Fibroblast of skin of left quadriceps (primary cell): ENCODE measurements around the gene LAT.
"Not testable (repeated sequence)": the region's sequence is repeated elsewhere in the genome, so short reads cannot be mapped to it uniquely, and the experiment has no call there.

Source experiments
- DNase-seq, 2 experiments: peaks; one replicate each; pipeline ENCODE4 v3.0.0-alpha.2; 2013; ENCODE audit warnings: low read depth in 2 of 2

The LAT gene

GRCh38 chr16:28977703-28978662 lies 6.9 kb upstream of the LAT start:
- DNase-seq: no peak

- DNase-seq: not testable (repeated sequence)
These were observed 4.5 kb upstream of the LAT start for GRCh38 chr16:28980330-28980729.

DNA sequence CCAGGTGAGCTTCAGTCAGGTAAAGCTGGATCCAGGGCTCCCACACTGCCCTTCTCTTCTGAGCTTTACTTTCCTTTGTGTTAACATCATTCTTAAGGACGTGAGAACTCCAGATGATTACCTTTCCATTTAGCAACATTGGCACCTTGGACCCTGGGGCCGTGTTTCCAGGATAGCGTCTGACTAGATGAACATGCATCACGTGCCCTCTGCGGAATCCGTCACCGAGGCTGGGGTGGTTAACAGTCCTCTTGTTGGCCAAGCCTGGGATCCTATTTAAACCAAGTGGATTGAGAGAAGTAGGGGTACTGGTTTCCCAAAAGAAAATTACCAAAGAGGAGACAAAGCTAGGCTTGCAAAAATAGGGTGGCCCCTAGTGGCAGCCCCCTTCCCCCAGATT lies 3.9 kb upstream of the LAT start:
- no peak for DNase-seq

- no peak for DNase-seq
These were observed 3.3 kb upstream of the LAT start for GRCh38 chr16:28981517-28981916.

DNA sequence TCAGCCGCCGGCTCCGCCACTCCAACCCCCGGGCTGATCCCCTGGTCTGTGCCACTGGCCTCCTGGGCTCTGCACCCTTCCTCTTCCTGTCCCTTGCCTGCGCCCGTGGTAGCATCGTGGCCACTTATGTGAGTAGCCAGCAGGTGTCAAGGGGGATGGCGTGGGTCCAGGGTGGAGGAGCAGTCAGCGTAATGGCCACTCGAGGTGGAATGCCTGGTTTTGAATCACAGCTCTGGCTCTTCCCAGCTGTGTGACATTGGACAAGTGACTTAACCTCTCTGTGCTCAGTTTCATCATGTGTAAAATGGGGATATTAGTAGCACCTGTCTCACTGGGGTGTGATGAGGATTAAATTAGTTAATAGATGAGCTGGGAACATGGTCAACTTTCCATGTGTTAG lies 2.4 kb upstream of the LAT start:
- DNase-seq: no peak

GRCh38 chr16:28982949-28983348 lies 1.9 kb upstream of the LAT start:
- DNase-seq: no peak

GRCh38 chr16:28983644-28984043 lies 1.2 kb upstream of the LAT start:
- no peak for DNase-seq

GRCh38 chr16:28984091-28984490 lies 761 bp upstream of the LAT start:
- DNase-seq: no peak

- no peak for DNase-seq
These were observed 574 bp downstream of the LAT start for GRCh38 chr16:28985211-28986041.

GRCh38 chr16:28986046-28986445 lies 1.2 kb downstream of the LAT start:
- no peak for DNase-seq

DNA sequence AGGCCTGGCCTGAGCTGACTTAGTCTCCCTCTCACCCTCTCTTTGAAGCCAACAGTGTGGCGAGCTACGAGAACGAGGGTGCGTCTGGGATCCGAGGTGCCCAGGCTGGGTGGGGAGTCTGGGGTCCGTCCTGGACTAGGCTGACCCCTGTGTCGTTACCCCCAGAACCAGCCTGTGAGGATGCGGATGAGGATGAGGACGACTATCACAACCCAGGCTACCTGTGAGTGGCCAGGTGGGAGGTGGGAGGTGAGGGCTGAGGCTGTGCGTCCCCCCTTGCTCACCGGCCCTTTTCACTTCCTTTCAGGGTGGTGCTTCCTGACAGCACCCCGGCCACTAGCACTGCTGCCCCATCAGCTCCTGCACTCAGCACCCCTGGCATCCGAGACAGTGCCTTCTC lies 1.6 kb downstream of the LAT start:
- no peak for DNase-seq

GRCh38 chr16:28987170-28987853 lies 2.5 kb downstream of the LAT start:
- DNase-seq: no peak

DNA sequence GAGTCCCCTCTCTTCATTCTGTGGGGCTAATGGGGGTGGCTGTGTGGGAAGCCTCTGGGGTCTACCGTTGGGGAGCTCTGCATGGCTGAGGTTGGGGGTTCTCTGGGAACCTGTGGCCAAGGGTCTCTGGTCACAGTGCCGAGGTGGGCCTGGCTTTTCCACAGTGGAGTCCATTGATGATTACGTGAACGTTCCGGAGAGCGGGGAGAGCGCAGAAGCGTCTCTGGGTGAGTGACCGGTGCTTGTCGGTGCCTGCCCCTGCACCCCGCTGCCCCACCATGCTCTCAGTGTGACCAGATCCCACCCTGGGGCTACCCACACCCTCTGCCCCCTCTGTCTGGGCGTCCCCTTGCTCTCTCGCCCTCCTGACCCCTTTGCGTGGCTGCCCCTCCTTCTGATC lies 4.5 kb downstream of the LAT start:
- DNase-seq: no peak

GRCh38 chr16:28990375-28991040 lies 5.7 kb downstream of the LAT start:
- DNase-seq: no peak

DNA sequence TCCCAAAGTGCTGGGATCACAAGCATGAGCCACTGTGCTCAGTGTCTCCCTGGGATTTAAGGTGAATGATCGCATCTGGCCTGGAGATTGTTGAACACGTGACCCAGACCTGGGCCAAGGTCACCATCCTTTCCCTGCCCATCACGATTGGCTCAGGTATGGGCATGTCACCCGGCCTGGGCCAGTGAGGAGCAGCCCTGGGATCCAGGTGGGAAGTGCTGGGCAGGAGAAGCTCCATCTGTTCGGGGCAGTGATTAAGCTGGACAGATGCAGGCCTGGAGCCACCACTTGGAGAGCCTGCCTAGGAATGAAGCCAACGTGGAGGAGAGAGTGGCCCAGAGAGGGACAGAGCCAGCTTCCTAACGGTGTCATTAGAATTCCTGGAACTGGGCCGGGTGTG lies 6.8 kb downstream of the LAT start:
- DNase-seq: no peak

DNA sequence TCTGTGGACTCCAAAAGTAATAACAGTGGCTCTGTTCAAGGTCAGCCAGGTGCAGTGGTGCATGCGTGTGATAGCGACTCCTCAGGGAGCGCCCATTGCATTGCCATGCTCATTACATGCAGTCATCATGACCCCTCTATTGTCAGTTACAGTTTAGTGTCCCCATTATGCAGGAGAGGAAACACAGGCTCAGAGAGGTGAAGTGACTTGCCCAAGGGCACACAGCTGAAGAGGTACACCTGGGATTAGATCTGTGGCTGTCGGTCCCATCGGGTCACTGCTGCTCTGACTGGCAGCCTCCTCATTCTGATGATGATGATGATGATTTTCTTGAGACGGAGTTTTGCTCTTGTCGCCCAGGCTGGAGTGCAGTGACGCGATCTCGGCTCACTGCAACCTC lies 7.6 kb downstream of the LAT start:
- DNase-seq: no peak

DNA sequence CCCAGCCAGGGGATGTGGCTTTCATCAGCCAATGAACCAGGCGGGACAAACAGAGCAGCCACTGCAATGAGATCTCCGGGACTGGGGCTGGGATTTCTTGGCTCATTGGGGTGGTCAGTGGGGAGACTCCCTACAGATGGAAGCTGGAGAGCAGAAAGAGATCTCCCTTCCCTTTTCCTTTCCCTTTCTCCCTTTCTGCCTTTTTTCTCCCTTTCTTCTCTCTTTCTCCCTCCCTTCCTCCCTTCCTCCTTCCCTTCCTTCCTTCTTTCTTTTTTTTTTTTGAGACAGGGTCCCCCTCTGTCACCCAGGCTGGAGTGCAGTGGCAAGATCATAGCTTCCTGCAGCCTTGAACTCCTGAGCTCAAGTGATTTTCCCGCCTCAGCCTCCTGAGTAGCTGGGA lies 14.0 kb downstream of the LAT start:
- DNase-seq: no peak

GRCh38 chr16:28999577-28999976 lies 14.7 kb downstream of the LAT start:
- DNase-seq: no peak

DNA sequence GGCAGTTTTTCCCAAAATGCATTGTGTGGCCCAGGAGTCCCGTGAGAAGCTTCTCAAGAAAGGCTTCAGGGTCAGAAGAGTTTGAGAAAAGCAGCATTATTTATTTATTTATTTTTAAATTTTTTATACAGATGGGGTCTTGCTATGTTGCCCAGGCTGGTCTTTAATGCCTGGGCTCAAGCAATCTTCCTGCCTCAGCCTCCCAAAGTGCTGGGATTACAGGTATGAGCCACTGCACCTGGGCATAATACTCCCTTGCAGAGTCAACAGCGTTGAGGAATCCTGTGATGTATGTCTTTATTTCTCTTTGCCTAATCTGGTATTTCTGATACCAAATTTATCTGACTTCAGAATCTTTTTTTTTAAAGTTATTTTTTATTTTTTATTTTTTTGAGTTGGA lies 15.2 kb downstream of the LAT start:
- DNase-seq: no peak

DNA sequence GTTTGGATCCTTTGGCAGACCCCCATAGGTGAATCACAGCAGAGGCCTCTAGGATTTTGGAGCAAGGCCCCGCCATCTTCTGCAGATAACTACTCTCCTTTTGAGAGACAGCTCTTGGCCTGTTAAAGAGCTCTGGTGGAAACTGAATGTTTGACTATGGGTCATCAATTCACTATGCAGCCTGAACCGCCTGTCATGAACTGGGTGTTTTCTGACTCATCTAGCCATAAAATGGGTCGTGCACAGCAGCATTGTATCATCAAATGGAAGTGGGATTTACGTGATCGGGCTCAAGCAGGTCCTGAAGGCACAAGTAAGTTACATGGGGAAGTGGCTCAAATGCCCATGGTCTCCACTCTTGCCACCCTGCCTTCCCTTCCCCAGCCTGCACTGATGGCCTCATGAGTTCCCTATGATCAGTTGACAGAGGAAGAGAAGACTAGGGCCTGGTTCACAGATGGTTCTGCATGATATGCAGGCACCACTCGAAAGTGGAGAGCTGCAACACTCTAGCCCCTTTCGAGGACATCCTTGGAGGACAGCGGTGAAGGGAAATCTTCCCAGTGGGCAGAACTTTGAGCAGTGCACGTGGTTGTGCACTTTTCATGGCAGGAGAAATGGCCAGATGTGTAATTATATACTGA lies 19.8 kb downstream of the LAT start:
- DNase-seq: not testable (repeated sequence)
